HG03354 (cell line): Measurements from ENCODE around the gene XXYLT1.
"Not testable (repeated sequence)": the region's sequence is repeated elsewhere in the genome, so short reads cannot be mapped to it uniquely, and the experiment has no call there.

ENCODE experiments used
- ATAC-seq: cut with Tn5 transposase; IDR thresholded peaks from one replicate; pipeline ENCODE4 v1.9.1; 2021; ENCODE audit warnings: mild to moderate bottlenecking; ENCODE audit not compliant: unreplicated experiment, poor library complexity, severe bottlenecking

XXYLT1 gene

DNA sequence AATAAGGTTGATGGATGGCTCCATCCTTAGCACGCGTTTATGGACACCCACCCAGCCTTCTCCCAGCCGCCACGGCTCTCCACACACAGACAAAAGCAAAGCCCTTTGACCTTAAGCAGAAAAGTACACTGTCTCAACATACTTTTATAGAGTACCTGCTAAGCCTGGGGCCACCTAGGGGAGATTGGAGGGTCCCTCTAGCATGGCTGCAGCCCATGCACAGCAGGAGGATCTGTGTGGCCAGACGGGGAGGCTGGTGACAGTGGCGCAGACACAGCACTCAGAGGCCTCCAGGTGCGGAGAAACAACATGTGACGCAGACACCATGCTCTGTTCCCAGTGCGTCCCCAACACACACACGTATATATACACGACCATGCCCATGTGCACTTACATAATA lies 174.9 kb downstream of the XXYLT1 start:
- ATAC-seq, result no peak

DNA sequence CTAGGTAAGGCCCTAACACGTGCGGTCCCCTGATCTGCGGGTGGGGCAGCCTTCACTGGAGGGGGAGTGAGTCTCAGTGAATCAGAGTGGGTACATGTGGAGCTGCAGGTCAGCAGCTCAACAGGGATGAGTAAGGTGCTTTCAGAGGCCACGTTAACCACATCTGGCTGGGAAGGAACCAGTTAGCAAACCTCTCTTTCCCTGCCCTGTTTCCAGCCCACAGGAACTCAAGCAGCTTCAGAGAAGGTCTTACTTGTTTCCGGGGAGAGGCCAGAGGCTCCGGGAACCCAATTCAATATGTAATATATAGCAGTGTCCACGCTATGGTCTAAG lies 175.3 kb downstream of the XXYLT1 start:
- ATAC-seq, result no peak

DNA sequence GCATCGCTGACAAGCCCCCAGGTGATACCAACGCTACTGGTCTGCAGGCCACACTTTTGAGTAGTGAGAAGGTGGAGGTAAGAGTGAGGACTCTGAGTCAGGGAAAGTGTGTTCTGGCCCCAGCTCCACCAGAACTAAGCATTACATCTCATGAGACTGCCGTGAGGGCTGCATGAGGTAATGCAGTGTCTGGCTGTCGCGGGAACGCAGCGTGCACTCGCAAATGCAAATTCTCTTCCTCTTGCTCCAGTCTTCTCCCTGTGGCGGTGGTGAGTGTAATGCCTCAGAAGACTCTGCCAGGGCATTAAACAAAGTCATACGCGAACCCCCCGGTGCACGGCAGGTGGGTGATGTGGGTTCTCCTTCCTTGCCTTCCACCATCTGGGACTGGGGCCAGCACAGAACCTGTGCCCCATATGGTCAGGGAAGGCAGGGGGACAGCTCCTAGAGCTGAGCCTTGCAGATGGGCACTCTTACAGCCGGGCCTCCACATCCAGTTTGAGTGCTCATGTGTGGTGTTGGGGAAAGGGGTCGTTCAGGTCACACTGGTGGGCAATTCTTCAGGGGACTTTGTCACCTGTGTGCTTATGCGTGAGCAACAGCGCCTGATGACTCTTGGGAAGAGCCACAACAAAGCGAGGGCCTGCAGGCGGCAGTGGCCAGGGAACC lies 175.8 kb downstream of the XXYLT1 start:
- ATAC-seq, result peak; percentile 71

- peak; percentile 83 for ATAC-seq
Measured at GRCh38 chr3:195094191-195094921, 176.6 kb downstream of the XXYLT1 start.

DNA sequence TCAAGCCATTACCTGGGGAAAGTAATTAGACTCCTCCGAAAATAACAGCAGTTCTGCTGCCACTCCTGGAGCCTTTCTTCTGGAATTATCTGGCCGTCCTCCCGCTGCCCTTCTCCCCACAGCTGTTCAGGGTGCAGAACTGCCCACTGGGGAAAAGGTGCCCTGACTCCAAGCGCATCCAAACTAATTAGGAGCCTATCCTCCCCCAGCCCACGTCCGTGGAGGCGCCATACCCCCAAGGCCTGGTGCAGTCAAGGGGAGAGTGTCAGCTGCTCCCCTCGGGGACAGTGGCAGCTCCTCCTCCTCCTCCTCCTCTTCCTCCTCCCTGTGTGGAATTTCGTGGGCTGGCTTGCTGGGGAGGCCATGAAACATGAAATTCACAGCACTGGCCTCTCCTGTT lies 177.2 kb downstream of the XXYLT1 start:
- peak; percentile 23 for ATAC-seq

- not testable (repeated sequence) for ATAC-seq
Measured at GRCh38 chr3:195087840-195088601, 182.9 kb downstream of the XXYLT1 start.

GRCh38 chr3:195087328-195087727 lies 183.6 kb downstream of the XXYLT1 start:
- no peak for ATAC-seq

- ATAC-seq, result no peak
Measured at GRCh38 chr3:195086885-195087284, 184.1 kb downstream of the XXYLT1 start.

GRCh38 chr3:195086341-195086740 lies 184.6 kb downstream of the XXYLT1 start:
- no peak for ATAC-seq

- ATAC-seq, result no peak
Measured at GRCh38 chr3:195085356-195086130, 185.4 kb downstream of the XXYLT1 start.

DNA sequence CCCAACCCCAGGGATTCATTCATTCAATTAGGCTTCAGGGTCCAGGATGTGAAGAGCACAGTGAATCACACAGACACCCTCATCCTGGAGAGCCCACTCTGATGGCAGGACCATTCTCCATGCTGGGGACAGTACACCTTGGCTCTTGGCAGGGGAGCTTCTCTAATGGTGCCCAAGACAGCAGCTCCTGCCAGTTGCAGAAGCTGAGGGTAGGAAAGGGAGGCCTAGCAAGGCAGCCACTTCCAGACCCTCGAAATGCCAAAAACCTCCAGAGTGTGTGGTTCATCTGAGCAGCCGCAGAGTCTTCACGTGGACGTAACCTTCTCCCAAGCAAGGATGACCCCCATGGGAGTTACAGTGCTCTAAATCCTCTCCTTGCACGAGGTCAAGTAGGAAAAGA lies 186.2 kb downstream of the XXYLT1 start:
- no peak for ATAC-seq

GRCh38 chr3:195083659-195084058 lies 187.3 kb downstream of the XXYLT1 start:
- no peak for ATAC-seq

DNA sequence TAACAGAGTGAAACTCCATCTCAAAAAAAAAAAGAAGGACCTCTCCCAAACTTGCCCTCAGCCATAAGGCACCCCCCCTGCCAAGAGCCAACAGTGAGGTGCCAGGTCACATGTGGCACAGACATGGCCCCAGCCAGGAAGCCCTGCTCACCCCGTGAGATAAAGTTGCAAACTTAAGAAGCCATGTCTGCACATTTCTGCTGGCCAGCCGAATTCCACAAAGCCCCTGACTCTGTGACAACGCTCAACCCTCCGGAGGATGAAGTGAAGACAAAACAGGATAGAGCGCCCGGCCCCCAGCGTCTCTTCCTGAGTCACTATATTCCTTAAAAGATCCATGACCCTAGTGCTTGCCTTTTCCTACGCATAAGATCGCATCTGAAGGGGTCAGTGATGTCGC lies 188.1 kb downstream of the XXYLT1 start:
- ATAC-seq, result no peak

DNA sequence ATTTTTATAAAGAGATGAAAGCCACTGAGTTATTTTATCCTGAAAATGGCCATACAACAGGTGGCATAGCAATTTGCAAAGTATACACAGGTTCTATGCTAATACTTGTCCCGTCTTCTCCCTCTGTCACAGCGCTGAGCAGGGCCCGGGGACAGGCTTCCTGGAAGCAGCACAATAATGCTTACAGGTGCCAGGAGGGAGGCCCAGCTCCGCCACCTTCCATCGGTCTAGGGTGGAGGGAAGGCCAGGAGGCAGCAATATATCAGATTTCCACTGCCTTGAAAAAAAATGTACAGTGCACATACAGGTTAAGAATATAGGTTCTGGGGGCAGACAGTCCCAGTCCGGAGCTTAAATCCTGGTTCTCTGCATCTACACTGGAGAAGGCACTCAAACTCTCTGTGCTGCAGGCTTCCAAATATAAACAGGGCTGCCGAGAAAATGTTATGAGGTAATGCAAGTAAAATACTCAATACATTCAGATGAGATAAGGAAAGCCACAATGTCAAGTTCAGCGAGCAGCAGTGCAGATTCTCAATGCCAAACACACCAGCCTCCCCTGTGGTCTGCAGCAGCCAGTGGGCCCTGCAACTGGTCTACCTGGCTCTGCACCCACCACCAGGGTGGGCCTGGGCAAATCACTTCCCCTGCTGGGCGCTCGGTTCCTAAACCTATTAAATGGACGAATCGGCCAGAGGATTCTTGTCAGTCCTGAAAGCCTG lies 189.6 kb downstream of the XXYLT1 start:
- ATAC-seq, result no peak

- ATAC-seq, result peak; percentile 17
Measured at GRCh38 chr3:195080571-195081151, 190.3 kb downstream of the XXYLT1 start.

DNA sequence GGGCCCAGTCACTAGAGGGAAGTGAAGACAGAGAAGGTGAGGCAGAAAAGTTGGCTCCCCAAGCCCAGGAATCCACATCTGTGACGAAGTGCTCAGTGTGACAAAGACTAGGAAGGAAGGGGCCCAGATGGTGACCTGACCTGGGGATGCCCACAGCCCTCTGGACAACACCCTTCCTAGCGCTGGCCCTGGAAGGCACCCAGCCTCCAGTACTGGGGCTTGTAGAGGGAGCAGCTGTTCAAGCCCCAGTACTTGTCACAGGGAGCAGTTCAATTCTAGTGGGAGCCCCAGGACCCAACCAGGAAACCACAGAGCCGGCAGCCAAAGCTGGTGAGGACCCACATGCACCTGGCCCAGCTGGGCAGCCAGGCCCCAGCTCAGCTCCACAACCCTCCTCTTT lies 190.8 kb downstream of the XXYLT1 start:
- ATAC-seq, result peak; percentile 55

DNA sequence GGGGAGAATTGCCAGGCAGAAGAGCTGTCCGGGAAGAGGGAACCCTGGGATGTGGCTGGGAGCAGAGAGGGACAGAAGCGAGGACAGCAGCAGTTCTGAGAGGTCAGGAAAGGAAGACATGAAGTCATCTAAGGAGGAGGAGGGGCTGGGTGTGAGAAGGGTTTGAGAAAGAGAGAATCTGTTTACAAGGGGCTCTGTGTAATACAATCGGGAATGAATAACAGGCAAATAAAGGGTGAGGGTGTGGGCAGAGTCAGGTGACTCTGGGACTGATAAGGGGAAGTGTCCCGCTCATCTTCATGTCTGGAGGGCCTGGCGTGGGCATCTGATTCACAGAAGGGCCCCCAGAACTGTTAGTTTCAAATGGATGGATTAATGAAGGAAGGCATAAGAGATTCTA lies 191.3 kb downstream of the XXYLT1 start:
- no peak for ATAC-seq

GRCh38 chr3:195078891-195079440 lies 192.0 kb downstream of the XXYLT1 start:
- ATAC-seq, result no peak
